Colonic mucosa (tissue), 4 donors: Measurements from ENCODE around the gene CRTC3. TPM values are rescaled to one million over a fixed set of nuclear protein-coding genes. Genes with fewer than 3 reads are reported as not detected.

Experiments used
- DNase-seq: peaks from one replicate; pipeline ENCODE4 v3.0.0-alpha.2; 2020
- H3K27ac ChIP-seq: fragments of 200-600 bp; one replicate; pipeline ENCODE4 v1.8.0; 2021
- H3K27me3 ChIP-seq: fragments of 200-600 bp; one replicate; pipeline ENCODE4 v1.8.0; 2021
- H3K36me3 ChIP-seq: fragments of 200-600 bp; one replicate; pipeline ENCODE4 v1.8.0; 2021
- H3K4me1 ChIP-seq: fragments of 200-600 bp; one replicate; pipeline ENCODE4 v1.8.0; 2021; ENCODE audit warnings: mild to moderate bottlenecking
- H3K4me3 ChIP-seq: fragments of 200-600 bp; one replicate; pipeline ENCODE4 v1.8.0; 2021
- H3K9ac ChIP-seq, 2 donors: one replicate each; pipeline ENCODE4 v1.7.0; 2013; ENCODE audit warnings: control low read depth in 2 of 2, low read depth in 2 of 2, low read length in 2 of 2
- H3K9me3 ChIP-seq: fragments of 200-600 bp; one replicate; pipeline ENCODE4 v1.8.0; 2021
- CTCF ChIP-seq: fragments of 200-600 bp; IDR thresholded peaks from one replicate; pipeline ENCODE4 v1.8.0; 2022; ENCODE audit warnings: antibody characterized with exemption, mild to moderate bottlenecking
- intact Hi-C: fragments of 100-400 bp; cut with DNase I; formaldehyde crosslinking; loops from one replicate; pipeline ENCODE4 v1.14.1; 2022
- total RNA-seq, 2 donors: library from RNA; stranded (reverse); fragmentation: NEBNext Ultra II Directional in 1 of 2; extraction: Animal tissue kit (Norgen Biotek cat#: 25700) in 1 of 2; gene quantifications; one replicate each; pipeline ENCODE4 v1.2.1, GENCODE V29; 2021
- donor health status: healthy.
- donor health status: DM: no; HTN: no; CAD: no.
- donor health status: DM: no; HTN: no; CAD: no.

CRTC3 gene
- total RNA-seq, 2 donors from 2014 or later, result 16.1 to 24.2 TPM

GRCh38 chr15:90580946-90581345 lies 51.2 kb downstream of the CRTC3 start:
- Histone ChIP-seq H3K9ac (no peak overlapping the region), H3K27me3 (no peaks in the 10 kb centered on the region), H3K9me3 (no peaks in the 10 kb centered on the region), H3K4me3 (no peak overlapping the region), H3K27ac (no peak overlapping the region), H3K4me1 (no peaks in the 10 kb centered on the region), H3K36me3 (no peaks in the 10 kb centered on the region)
- DNase-seq, result no peak
- intact Hi-C loops, result no loop called here
- no peak for TF ChIP-seq CTCF

GRCh38 chr15:90581771-90582352 lies 52.1 kb downstream of the CRTC3 start:
- Histone ChIP-seq H3K36me3 (no peaks in the 10 kb centered on the region), H3K27me3 (no peaks in the 10 kb centered on the region), H3K4me3 (no peak overlapping the region), H3K9me3 (no peaks in the 10 kb centered on the region), H3K9ac (no peak overlapping the region), H3K4me1 (no peaks in the 10 kb centered on the region), H3K27ac (no peak overlapping the region)
- no peak for DNase-seq
- intact Hi-C loops, result no loop called here
- TF ChIP-seq CTCF, result no peak

GRCh38 chr15:90582553-90582952 lies 52.8 kb downstream of the CRTC3 start:
- intact Hi-C loops, result no loop called here
- DNase-seq, result no peak
- H3K4me1 ChIP-seq, result no peaks in the 10 kb centered on the region
- H3K27me3 ChIP-seq, result no peaks in the 10 kb centered on the region
- TF ChIP-seq CTCF, result no peak
- H3K4me3 ChIP-seq, result no peak overlapping the region
- H3K27ac ChIP-seq, result no peak overlapping the region
- H3K9me3 ChIP-seq, result no peaks in the 10 kb centered on the region
- H3K9ac ChIP-seq, result no peak overlapping the region
- H3K36me3 ChIP-seq, result no peaks in the 10 kb centered on the region

- no peak overlapping the region for H3K9ac ChIP-seq
- no peak overlapping the region for H3K27ac ChIP-seq
- no peak for DNase-seq
- H3K36me3 ChIP-seq, result no peaks in the 10 kb centered on the region
- H3K9me3 ChIP-seq, result no peaks in the 10 kb centered on the region
- no peak overlapping the region for H3K4me3 ChIP-seq
- intact Hi-C loops, result no loop called here
- H3K27me3 ChIP-seq, result no peaks in the 10 kb centered on the region
- H3K4me1 ChIP-seq, result no peaks in the 10 kb centered on the region
- no peak for TF ChIP-seq CTCF
Observed at GRCh38 chr15:90583471-90584252, 53.9 kb downstream of the CRTC3 start.

- no peak overlapping the region for H3K27ac ChIP-seq
- no peak for TF ChIP-seq CTCF
- H3K27me3 ChIP-seq, result no peaks in the 10 kb centered on the region
- H3K4me1 ChIP-seq, result no peaks in the 10 kb centered on the region
- no peak overlapping the region for H3K4me3 ChIP-seq
- DNase-seq, result no peak
- no peaks in the 10 kb centered on the region for H3K9me3 ChIP-seq
- no peaks in the 10 kb centered on the region for H3K36me3 ChIP-seq
- H3K9ac ChIP-seq, result no peak overlapping the region
- intact Hi-C loops, result no loop called here
Observed at GRCh38 chr15:90584841-90585240, 55.1 kb downstream of the CRTC3 start.
